ENCODE results near the gene GTF2E1.

GRCh38 chr3:120820748-120821147, 78.2 kb downstream of the GTF2E1 start:
- TF ChIP-seq CREB1 (IDR thresholded peaks at IDR 0.05; ENCODE audit: low read depth) (no peak), EP300 (IDR thresholded peaks at IDR 0.05; ENCODE audit: borderline replicate concordance) (no peak), TAF1 (IDR thresholded peaks at IDR 0.05; ENCODE audit: low read depth) (no peak), TCF12 (IDR thresholded peaks at IDR 0.05; ENCODE audit: low read depth) (no peak), YY1 (IDR thresholded peaks at IDR 0.05; ENCODE audit: low read depth) (no peak)
- TF ChIP-seq, protein P1, sequence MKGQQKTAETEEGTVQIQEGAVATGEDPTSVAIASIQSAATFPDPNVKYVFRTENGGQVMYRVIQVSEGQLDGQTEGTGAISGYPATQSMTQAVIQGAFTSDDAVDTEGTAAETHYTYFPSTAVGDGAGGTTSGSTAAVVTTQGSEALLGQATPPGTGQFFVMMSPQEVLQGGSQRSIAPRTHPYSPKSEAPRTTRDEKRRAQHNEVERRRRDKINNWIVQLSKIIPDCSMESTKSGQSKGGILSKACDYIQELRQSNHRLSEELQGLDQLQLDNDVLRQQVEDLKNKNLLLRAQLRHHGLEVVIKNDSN (IDR thresholded peaks at IDR 0.05) = no peak
- TF ChIP-seq, protein P2, sequence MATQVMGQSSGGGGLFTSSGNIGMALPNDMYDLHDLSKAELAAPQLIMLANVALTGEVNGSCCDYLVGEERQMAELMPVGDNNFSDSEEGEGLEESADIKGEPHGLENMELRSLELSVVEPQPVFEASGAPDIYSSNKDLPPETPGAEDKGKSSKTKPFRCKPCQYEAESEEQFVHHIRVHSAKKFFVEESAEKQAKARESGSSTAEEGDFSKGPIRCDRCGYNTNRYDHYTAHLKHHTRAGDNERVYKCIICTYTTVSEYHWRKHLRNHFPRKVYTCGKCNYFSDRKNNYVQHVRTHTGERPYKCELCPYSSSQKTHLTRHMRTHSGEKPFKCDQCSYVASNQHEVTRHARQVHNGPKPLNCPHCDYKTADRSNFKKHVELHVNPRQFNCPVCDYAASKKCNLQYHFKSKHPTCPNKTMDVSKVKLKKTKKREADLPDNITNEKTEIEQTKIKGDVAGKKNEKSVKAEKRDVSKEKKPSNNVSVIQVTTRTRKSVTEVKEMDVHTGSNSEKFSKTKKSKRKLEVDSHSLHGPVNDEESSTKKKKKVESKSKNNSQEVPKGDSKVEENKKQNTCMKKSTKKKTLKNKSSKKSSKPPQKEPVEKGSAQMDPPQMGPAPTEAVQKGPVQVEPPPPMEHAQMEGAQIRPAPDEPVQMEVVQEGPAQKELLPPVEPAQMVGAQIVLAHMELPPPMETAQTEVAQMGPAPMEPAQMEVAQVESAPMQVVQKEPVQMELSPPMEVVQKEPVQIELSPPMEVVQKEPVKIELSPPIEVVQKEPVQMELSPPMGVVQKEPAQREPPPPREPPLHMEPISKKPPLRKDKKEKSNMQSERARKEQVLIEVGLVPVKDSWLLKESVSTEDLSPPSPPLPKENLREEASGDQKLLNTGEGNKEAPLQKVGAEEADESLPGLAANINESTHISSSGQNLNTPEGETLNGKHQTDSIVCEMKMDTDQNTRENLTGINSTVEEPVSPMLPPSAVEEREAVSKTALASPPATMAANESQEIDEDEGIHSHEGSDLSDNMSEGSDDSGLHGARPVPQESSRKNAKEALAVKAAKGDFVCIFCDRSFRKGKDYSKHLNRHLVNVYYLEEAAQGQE (IDR thresholded peaks at IDR 0.05; ENCODE audit: low read depth) = no peak
